Natural killer cell (primary cell): ENCODE measurements around the gene MBNL1. TPM values are rescaled to one million over a fixed set of nuclear protein-coding genes. Genes with fewer than 3 reads are reported as not detected.

ENCODE experiments used
- ATAC-seq, 3 donors: fragments of 150-1000 bp in 2 of 3; fragments of 200-7000 bp in 1 of 3; cut with Tn5 transposase; 1 replicate in 1 of 3; 2 replicates in 2 of 3; pipeline ENCODE4 v1.10.0; 2021; ENCODE audit warnings: mild to moderate bottlenecking in 2 of 3, moderate library complexity in 2 of 3
- DNase-seq, 2 donors: peaks; one replicate each; pipeline versions ENCODE4 v3.0.0 to v3.0.0-alpha.2; 2013 to 2021; ENCODE audit warnings: mixed read lengths in 1 of 2
- H3K27ac ChIP-seq: one replicate; pipeline ENCODE4 v1.5.1; 2013; ENCODE audit warnings: mild to moderate bottlenecking, low read length
- H3K27me3 ChIP-seq: one replicate; pipeline ENCODE4 v1.6.1; 2013; ENCODE audit warnings: low read length; ENCODE audit not compliant: control insufficient read depth, insufficient read depth
- H3K36me3 ChIP-seq: one replicate; pipeline ENCODE4 v1.6.1; 2013; ENCODE audit warnings: low read length; ENCODE audit not compliant: control insufficient read depth, insufficient read depth
- H3K4me1 ChIP-seq: one replicate; pipeline ENCODE4 v1.6.1; 2013; ENCODE audit warnings: low read length; ENCODE audit not compliant: control insufficient read depth, insufficient read depth
- H3K4me3 ChIP-seq: one replicate; pipeline ENCODE4 v1.5.1; 2013; ENCODE audit warnings: low read length
- H3K9me3 ChIP-seq: one replicate; pipeline ENCODE4 v1.6.1; 2013; ENCODE audit warnings: low read length; ENCODE audit not compliant: control insufficient read depth, insufficient read depth
- H3K27ac Mint-ChIP-seq, 2 donors: one replicate each; pipeline ENCODE4 v1.8.0; 2022; ENCODE audit warnings: mild to moderate bottlenecking in 2 of 2, mixed read lengths in 2 of 2, moderate library complexity in 1 of 2
- H3K27me3 Mint-ChIP-seq, 2 donors: one replicate each; pipeline ENCODE4 v1.8.0; 2022; ENCODE audit warnings: low read depth in 2 of 2, mixed read lengths in 2 of 2
- H3K36me3 Mint-ChIP-seq: one replicate; pipeline ENCODE4 v1.8.0; 2022; ENCODE audit warnings: mixed read lengths
- H3K4me1 Mint-ChIP-seq, 2 donors: one replicate each; pipeline ENCODE4 v1.8.0; 2022; ENCODE audit warnings: mixed read lengths in 2 of 2
- H3K4me3 Mint-ChIP-seq: one replicate; pipeline ENCODE4 v1.8.0; 2022; ENCODE audit warnings: mild to moderate bottlenecking, moderate library complexity, mixed read lengths
- H3K9me3 Mint-ChIP-seq, 2 donors: one replicate each; pipeline ENCODE4 v1.8.0; 2022; ENCODE audit warnings: mixed read lengths in 2 of 2
- WGBS: methylation state at CpG from one replicate; pipeline ENCODE4 v1.1.7; 2013; ENCODE audit warnings: missing lambda C conversion rate; ENCODE audit not compliant: insufficient coverage; 5-methylcytosine and 5-hydroxymethylcytosine counted together
- intact Hi-C: fragments of 100-400 bp; cut with micrococcal nuclease; formaldehyde crosslinking; loops from one replicate; pipeline ENCODE4 v1.14.2; 2022
- total RNA-seq, 4 donors: library from RNA; stranded (reverse); fragments of 120-200 nt in 1 of 4; gene quantifications; one replicate each; pipeline versions ENCODE4 v1.2.3 to v1.2.4, GENCODE V29; 2013 to 2022
- TF ChIP-seq, protein P1 (sequence below): fragments of 200-600 bp; IDR thresholded peaks from one replicate; pipeline ENCODE4 v1.8.0; 2022; ENCODE audit warnings: antibody characterized with exemption

MBNL1 gene
- total RNA-seq, 3 donors from 2014 or later (not counting 1 experiment from before 2014, with no cell fraction given): 600 to 704 (median 607) TPM

DNA sequence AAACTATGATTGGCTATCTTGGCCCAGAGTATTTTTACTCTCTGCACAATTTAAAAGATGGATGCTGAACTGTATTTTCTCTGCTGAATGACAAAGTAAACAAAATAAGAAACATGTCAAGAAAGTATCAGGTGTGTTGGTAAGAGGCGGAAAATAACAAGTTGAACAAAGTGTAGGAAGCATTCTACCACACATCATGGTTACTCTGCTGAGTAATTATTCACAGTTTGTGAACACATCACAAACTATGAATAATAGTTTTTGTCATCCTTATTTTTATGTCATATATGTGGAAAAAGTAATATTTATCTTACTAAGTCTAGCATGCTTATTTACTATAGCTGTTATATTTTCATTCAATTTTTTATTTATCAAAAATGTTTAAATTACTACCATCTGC lies 229.2 kb downstream of the MBNL1 start:
- Histone ChIP-seq H3K4me3 (no peak overlapping the region), H3K27ac (no peak overlapping the region), H3K4me1 (no peaks in the 10 kb centered on the region), H3K9me3 (no peaks in the 10 kb centered on the region), H3K36me3 (no peaks in the 10 kb centered on the region), H3K27me3 (no peaks in the 10 kb centered on the region)
- H3K9me3 Mint-ChIP-seq: peaks cover 0 to 2% of the 10 kb centered on the region in 2 donors
- H3K27ac Mint-ChIP-seq: no peak overlapping the region
- ATAC-seq (no peak), DNase-seq (no peak)
- peaks cover 10% of the 10 kb centered on the region for H3K36me3 Mint-ChIP-seq
- H3K4me3 Mint-ChIP-seq: no peak overlapping the region
- TF ChIP-seq, protein P1, sequence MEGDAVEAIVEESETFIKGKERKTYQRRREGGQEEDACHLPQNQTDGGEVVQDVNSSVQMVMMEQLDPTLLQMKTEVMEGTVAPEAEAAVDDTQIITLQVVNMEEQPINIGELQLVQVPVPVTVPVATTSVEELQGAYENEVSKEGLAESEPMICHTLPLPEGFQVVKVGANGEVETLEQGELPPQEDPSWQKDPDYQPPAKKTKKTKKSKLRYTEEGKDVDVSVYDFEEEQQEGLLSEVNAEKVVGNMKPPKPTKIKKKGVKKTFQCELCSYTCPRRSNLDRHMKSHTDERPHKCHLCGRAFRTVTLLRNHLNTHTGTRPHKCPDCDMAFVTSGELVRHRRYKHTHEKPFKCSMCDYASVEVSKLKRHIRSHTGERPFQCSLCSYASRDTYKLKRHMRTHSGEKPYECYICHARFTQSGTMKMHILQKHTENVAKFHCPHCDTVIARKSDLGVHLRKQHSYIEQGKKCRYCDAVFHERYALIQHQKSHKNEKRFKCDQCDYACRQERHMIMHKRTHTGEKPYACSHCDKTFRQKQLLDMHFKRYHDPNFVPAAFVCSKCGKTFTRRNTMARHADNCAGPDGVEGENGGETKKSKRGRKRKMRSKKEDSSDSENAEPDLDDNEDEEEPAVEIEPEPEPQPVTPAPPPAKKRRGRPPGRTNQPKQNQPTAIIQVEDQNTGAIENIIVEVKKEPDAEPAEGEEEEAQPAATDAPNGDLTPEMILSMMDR: no peak
- H3K27me3 Mint-ChIP-seq: no peaks in the 10 kb centered on the region
- no peaks in the 10 kb centered on the region for H3K4me1 Mint-ChIP-seq
- intact Hi-C loops: no loop called here
- WGBS: 100% methylated on average over 1 of the region's 1 CpG

DNA sequence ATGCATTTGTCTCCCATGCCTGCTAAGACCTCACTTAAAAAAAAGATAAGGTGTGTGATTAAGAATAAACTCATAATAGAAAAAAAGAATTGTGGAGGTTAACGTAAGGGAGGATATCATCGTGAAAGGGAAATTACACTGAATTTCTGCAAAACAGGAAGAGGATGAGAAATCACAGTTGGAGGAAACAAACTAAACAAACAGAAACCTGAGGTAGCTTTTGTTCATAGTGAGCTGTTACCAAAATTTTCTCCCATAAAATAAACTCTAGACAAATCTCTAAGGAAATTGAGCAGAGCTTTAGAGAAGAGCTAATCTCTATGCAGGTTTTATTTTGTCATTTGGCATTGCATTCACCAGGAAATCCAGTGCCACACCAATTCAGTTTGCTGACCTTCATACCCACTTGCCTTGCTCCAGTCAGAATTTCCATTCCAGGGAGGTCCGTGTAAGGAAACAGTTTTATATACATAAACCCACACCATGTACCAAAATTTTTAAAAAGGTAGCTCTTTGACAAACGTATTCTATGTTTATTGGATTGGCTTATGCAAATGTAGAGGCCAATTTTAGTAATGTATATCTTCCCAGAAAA lies 231.2 kb downstream of the MBNL1 start:
- Mint-ChIP-seq H3K4me3 (no peak overlapping the region), H3K36me3 (peaks cover 10% of the 10 kb centered on the region), H3K27ac (no peak overlapping the region), H3K27me3 (peaks cover 0 to 3% of the 10 kb centered on the region in 2 donors), H3K4me1 (no peaks in the 10 kb centered on the region), H3K9me3 (peaks cover 0 to 2% of the 10 kb centered on the region in 2 donors)
- Histone ChIP-seq H3K9me3 (no peaks in the 10 kb centered on the region), H3K27me3 (no peaks in the 10 kb centered on the region), H3K36me3 (no peaks in the 10 kb centered on the region), H3K4me3 (no peak overlapping the region), H3K27ac (no peak overlapping the region), H3K4me1 (no peaks in the 10 kb centered on the region)
- TF ChIP-seq, protein P1: no peak
- DNase-seq: no peak
- WGBS: 45% methylated on average over 3 of the region's 4 CpGs
- intact Hi-C loops: no loop called here
- ATAC-seq: no peak

DNA sequence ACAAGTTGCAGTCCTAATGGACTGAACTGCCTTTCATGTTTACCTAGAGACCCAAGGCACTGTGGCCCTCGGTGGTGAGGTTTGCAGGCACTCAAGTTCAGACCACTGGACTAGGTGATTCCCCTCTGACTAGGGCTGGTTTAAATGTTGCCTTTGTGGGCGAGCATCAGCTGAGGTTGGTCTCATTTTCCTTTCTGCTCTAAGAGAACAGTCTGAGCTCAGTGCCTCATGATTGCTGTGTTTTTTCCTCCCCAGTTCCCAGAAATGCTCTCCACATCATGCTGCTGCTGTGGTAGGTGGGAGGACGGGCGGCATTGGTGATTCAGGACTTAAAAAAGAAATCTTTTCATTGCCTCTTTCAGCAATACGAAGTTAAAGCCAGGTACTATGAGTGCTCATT lies 237.2 kb downstream of the MBNL1 start:
- Histone ChIP-seq H3K27ac (no peak overlapping the region), H3K9me3 (no peaks in the 10 kb centered on the region), H3K4me1 (no peaks in the 10 kb centered on the region), H3K36me3 (no peaks in the 10 kb centered on the region), H3K4me3 (no peak overlapping the region), H3K27me3 (no peaks in the 10 kb centered on the region)
- Mint-ChIP-seq H3K36me3 (peaks cover 10% of the 10 kb centered on the region), H3K9me3 (peaks cover 0 to 2% of the 10 kb centered on the region in 2 donors), H3K27ac (no peak overlapping the region), H3K4me1 (no peaks in the 10 kb centered on the region), H3K27me3 (peaks cover 0 to 9% of the 10 kb centered on the region in 2 donors), H3K4me3 (no peak overlapping the region)
- intact Hi-C loops: no loop called here
- no peak for DNase-seq
- no peak for ATAC-seq
- TF ChIP-seq, protein P1: no peak
- WGBS: 34% methylated on average over 5 of the region's 5 CpGs

DNA sequence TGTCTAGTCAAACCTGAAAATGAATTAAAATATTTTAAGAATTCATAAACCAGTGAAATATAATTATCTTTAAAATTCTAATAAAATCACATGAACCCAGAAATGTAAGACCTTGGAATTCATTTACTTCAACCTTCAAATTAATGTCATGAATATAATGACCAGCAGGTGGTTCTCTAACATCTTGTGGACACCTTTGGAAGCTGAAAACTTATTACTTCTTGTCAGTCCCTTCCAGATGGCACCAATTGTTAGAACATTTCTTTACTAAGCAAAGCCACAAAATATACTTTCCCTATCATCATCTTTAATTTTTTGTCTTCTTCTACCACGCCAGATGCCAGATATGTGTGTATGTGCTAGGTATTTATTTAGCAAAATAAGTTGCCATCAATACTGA lies 240.0 kb downstream of the MBNL1 start:
- no peaks in the 10 kb centered on the region for H3K4me1 Mint-ChIP-seq
- Histone ChIP-seq H3K4me1 (no peaks in the 10 kb centered on the region), H3K9me3 (no peaks in the 10 kb centered on the region), H3K27me3 (no peaks in the 10 kb centered on the region), H3K4me3 (no peak overlapping the region), H3K36me3 (no peaks in the 10 kb centered on the region), H3K27ac (no peak overlapping the region)
- H3K9me3 Mint-ChIP-seq: no peaks in the 10 kb centered on the region
- H3K36me3 Mint-ChIP-seq: no peaks in the 10 kb centered on the region
- no peak overlapping the region for H3K4me3 Mint-ChIP-seq
- ATAC-seq: no peak
- no CpG with 5 or more reads among the region's 1 CpG for WGBS
- peaks cover 0 to 9% of the 10 kb centered on the region in 2 donors for H3K27me3 Mint-ChIP-seq
- TF ChIP-seq, protein P1: no peak
- no peak overlapping the region for H3K27ac Mint-ChIP-seq
- no peak for DNase-seq
- intact Hi-C loops: no loop called here
